Measurements from ENCODE around the gene KCNK3. TPM values are rescaled to one million over a fixed set of nuclear protein-coding genes. Genes with fewer than 3 reads are reported as not detected.

KCNK3 gene
- polyA plus RNA-seq, 1 donor (not counting 4 experiments of a cell fraction or from before 2014, with no cell fraction given): not detected

- no peaks in the 10 kb centered on the region for H3K4me1 ChIP-seq (ENCODE audit: control insufficient read depth, extremely low read depth, insufficient read depth, low read length)
- no peak for FAIRE-seq
- no peak overlapping the region for H3K9ac ChIP-seq (ENCODE audit: control insufficient read depth, extremely low read depth, insufficient read depth, low read length)
- H4K20me1 ChIP-seq (ENCODE audit: control insufficient read depth, extremely low read depth, insufficient read depth, low read length): no peaks in the 10 kb centered on the region
- DNase-seq (ENCODE audit: low read depth, low spot score): no peak
- TF ChIP-seq EZH2 (IDR thresholded peaks at IDR 0.05; ENCODE audit: low read length) (no peak), CTCF (optimal IDR thresholded peaks at IDR 0.05 in 1 of 3, IDR thresholded peaks at IDR 0.05 in 1 of 3, conservative IDR thresholded peaks at IDR 0.05 in 1 of 3; ENCODE audit: extremely low read depth in 1 of 3, insufficient read depth in 2 of 3, low read length in 3 of 3) (no peak)
- H2AFZ ChIP-seq (ENCODE audit: control insufficient read depth, low read length): no peak overlapping the region
- dilution Hi-C loops (cut with MboI; ENCODE audit: extremely low pct_ligation_motif_present, low sequenced_read_pairs): no loop called here
- no peak overlapping the region for H3K4me3 ChIP-seq (ENCODE audit: control insufficient read depth in 2 of 3, extremely low read depth in 1 of 3, insufficient read depth in 2 of 3, low read depth in 1 of 3, low read length in 3 of 3)
- no peaks in the 10 kb centered on the region for H3K9me1 ChIP-seq (ENCODE audit: control insufficient read depth, extremely low read depth, insufficient read depth, low read length)
- H3K4me2 ChIP-seq (ENCODE audit: control insufficient read depth, extremely low read depth, insufficient read depth, low read depth, low read length): no peak overlapping the region
- H3K27ac ChIP-seq (ENCODE audit: control insufficient read depth, insufficient read depth, low read length): no peak overlapping the region
- no peaks in the 10 kb centered on the region for H3K9me3 ChIP-seq (ENCODE audit: control insufficient read depth, low read depth, low read length)
- no peaks in the 10 kb centered on the region for H3K79me2 ChIP-seq (ENCODE audit: control insufficient read depth, insufficient read depth, low read length)
- H3K36me3 ChIP-seq (ENCODE audit: control insufficient read depth in 2 of 2, extremely low read depth in 1 of 2, insufficient read depth in 2 of 2, low read length in 2 of 2): no peaks in the 10 kb centered on the region
- peaks cover 6% of the 10 kb centered on the region for H3K27me3 ChIP-seq (ENCODE audit: control insufficient read depth, extremely low read depth, insufficient read depth, low read length)
Measured at GRCh38 chr2:26730549-26731344, 38.2 kb downstream of the KCNK3 start.

GRCh38 chr2:26731714-26732113, 39.2 kb downstream of the KCNK3 start:
- H3K9ac ChIP-seq (ENCODE audit: control insufficient read depth, extremely low read depth, insufficient read depth, low read length): no peak overlapping the region
- no peak overlapping the region for H3K4me3 ChIP-seq (ENCODE audit: control insufficient read depth in 2 of 3, extremely low read depth in 1 of 3, insufficient read depth in 2 of 3, low read depth in 1 of 3, low read length in 3 of 3)
- TF ChIP-seq EZH2 (IDR thresholded peaks at IDR 0.05; ENCODE audit: low read length) (no peak), CTCF (optimal IDR thresholded peaks at IDR 0.05 in 1 of 3, IDR thresholded peaks at IDR 0.05 in 1 of 3, conservative IDR thresholded peaks at IDR 0.05 in 1 of 3; ENCODE audit: extremely low read depth in 1 of 3, insufficient read depth in 2 of 3, low read length in 3 of 3) (no peak)
- H3K79me2 ChIP-seq (ENCODE audit: control insufficient read depth, insufficient read depth, low read length): no peaks in the 10 kb centered on the region
- no peaks in the 10 kb centered on the region for H3K9me1 ChIP-seq (ENCODE audit: control insufficient read depth, extremely low read depth, insufficient read depth, low read length)
- no peaks in the 10 kb centered on the region for H3K9me3 ChIP-seq (ENCODE audit: control insufficient read depth, low read depth, low read length)
- H3K4me1 ChIP-seq (ENCODE audit: control insufficient read depth, extremely low read depth, insufficient read depth, low read length): no peaks in the 10 kb centered on the region
- peaks cover 6% of the 10 kb centered on the region for H3K27me3 ChIP-seq (ENCODE audit: control insufficient read depth, extremely low read depth, insufficient read depth, low read length)
- DNase-seq (ENCODE audit: low read depth, low spot score) (no peak), FAIRE-seq (no peak)
- no peaks in the 10 kb centered on the region for H4K20me1 ChIP-seq (ENCODE audit: control insufficient read depth, extremely low read depth, insufficient read depth, low read length)
- H3K4me2 ChIP-seq (ENCODE audit: control insufficient read depth, extremely low read depth, insufficient read depth, low read depth, low read length): no peak overlapping the region
- no peak overlapping the region for H2AFZ ChIP-seq (ENCODE audit: control insufficient read depth, low read length)
- H3K36me3 ChIP-seq (ENCODE audit: control insufficient read depth in 2 of 2, extremely low read depth in 1 of 2, insufficient read depth in 2 of 2, low read length in 2 of 2): no peaks in the 10 kb centered on the region
- dilution Hi-C loops (cut with MboI; ENCODE audit: extremely low pct_ligation_motif_present, low sequenced_read_pairs): no loop called here
- H3K27ac ChIP-seq (ENCODE audit: control insufficient read depth, insufficient read depth, low read length): no peak overlapping the region
